Pulmonary artery endothelial cell (primary cell): ENCODE measurements around the gene ADAM10. TPM values are rescaled to one million over a fixed set of nuclear protein-coding genes. Genes with fewer than 3 reads are reported as not detected.

ENCODE experiments used
- DNase-seq: peaks from one replicate; pipeline ENCODE4 v3.0.0-alpha.2; 2011; ENCODE audit warnings: low read depth, low spot score
- total RNA-seq: library from RNA; depleted of rRNA; stranded (reverse); fragments of >200 nt; gene quantifications from 2 replicates; pipeline ENCODE4 v1.2.3, GENCODE V29; 2014

The ADAM10 gene
- total RNA-seq, 1 donor from 2014 or later: 246 TPM

- DNase-seq: no peak
These were observed 194.7 kb downstream of the ADAM10 start for GRCh38 chr15:58554758-58555157.

GRCh38 chr15:58553365-58553918 is 196.1 kb downstream of the ADAM10 start:
- DNase-seq: no peak

- DNase-seq: no peak
These were observed 196.8 kb downstream of the ADAM10 start for GRCh38 chr15:58552505-58553364.

- DNase-seq: peak; percentile 49
These were observed 197.6 kb downstream of the ADAM10 start for GRCh38 chr15:58551764-58552504.

- no peak for DNase-seq
These were observed 198.3 kb downstream of the ADAM10 start for GRCh38 chr15:58551084-58551763.

GRCh38 chr15:58549785-58550074 is 199.8 kb downstream of the ADAM10 start:
- DNase-seq: no peak

GRCh38 chr15:58549013-58549784 is 200.3 kb downstream of the ADAM10 start:
- DNase-seq: no peak

- DNase-seq: no peak
These were observed 201.0 kb downstream of the ADAM10 start for GRCh38 chr15:58548308-58549012.

GRCh38 chr15:58547628-58548307 is 201.7 kb downstream of the ADAM10 start:
- no peak for DNase-seq

GRCh38 chr15:58546635-58547627 is 202.6 kb downstream of the ADAM10 start:
- DNase-seq: peak; percentile 68

GRCh38 chr15:58546066-58546591 is 203.4 kb downstream of the ADAM10 start:
- DNase-seq: no peak

GRCh38 chr15:58545307-58546065 is 204.0 kb downstream of the ADAM10 start:
- no peak for DNase-seq

GRCh38 chr15:58544756-58545155 is 204.8 kb downstream of the ADAM10 start:
- no peak for DNase-seq

- DNase-seq: no peak
These were observed 205.7 kb downstream of the ADAM10 start for GRCh38 chr15:58543664-58544335.

GRCh38 chr15:58541410-58542087 is 208.0 kb downstream of the ADAM10 start:
- no peak for DNase-seq

GRCh38 chr15:58539548-58539947 is 210.0 kb downstream of the ADAM10 start:
- no peak for DNase-seq

- no peak for DNase-seq
These were observed 210.6 kb downstream of the ADAM10 start for GRCh38 chr15:58538901-58539300.
